GM12878 (cell line): ENCODE data around the gene MPC2. TPM values are rescaled to one million over a fixed set of nuclear protein-coding genes. Genes with fewer than 3 reads are reported as not detected.

Experiments used
- ATAC-seq: fragments of 200-7000 bp; cut with Tn5 transposase; 3 replicates; pipeline ENCODE4 v1.9.1; 2020; ENCODE audit warnings: mild to moderate bottlenecking, moderate library complexity
- BruUV-seq: library from RNA; stranded (reverse); fragments of 400-500 nt; replicated peaks from 2 replicates; lab custom pipeline; 2021; lab: Mats Ljungman, UMichigan
- CTCF ChIA-PET: fragments of 300-600 bp; sonication (Branson Sonifier 250); formaldehyde crosslinking; extraction: SDS; loops from one replicate; lab custom pipeline; 2021; ENCODE audit warnings: inconsistent platforms; lab: Yijun Ruan, JAX
- POLR2A ChIA-PET: fragments of 350-600 bp; formaldehyde crosslinking; extraction: SDS; loops from one replicate; lab custom pipeline; 2021; ENCODE audit warnings: inconsistent platforms; lab: Charles Lee
- RAD21 ChIA-PET: fragments of 300-600 bp; sonication (Branson Sonifier 250); formaldehyde crosslinking; loops from one replicate; lab custom pipeline; 2023; ENCODE audit warnings: antibody characterized with exemption; ENCODE audit not compliant: unreplicated experiment; lab: Charles Lee
- SMC1A ChIA-PET: fragments of 300-600 bp; sonication (Branson Sonifier 250); formaldehyde crosslinking; loops from one replicate; lab custom pipeline; 2023; ENCODE audit not compliant: unreplicated experiment, uncharacterized antibody; lab: Charles Lee
- DNase-seq: peaks from one replicate; pipeline ENCODE4 v3.0.0-alpha.2; 2011; ENCODE audit warnings: low read depth, low spot score
- FAIRE-seq: peaks from 3 replicates; lab custom pipeline; 2011; peaks lifted over from hg19 to GRCh38; lab: Jason Lieb, UNC
- H2AFZ ChIP-seq: 2 replicates; pipeline ENCODE4 v1.6.0; 2011; ENCODE audit warnings: low read depth, low read length, control low read depth; ENCODE audit not compliant: control insufficient read depth
- H3K27ac ChIP-seq: 2 replicates; pipeline ENCODE4 v1.5.1; 2011; ENCODE audit warnings: control low read depth; ENCODE audit not compliant: control insufficient read depth, insufficient read depth
- H3K27me3 ChIP-seq, 2 experiments: replicated peaks in 1 of 2; 2 replicates each; pipeline versions ENCODE4 v1.6.0 to v1.6.1; 2011; ENCODE audit warnings: low read length in 1 of 2; ENCODE audit not compliant: control insufficient read depth in 2 of 2, insufficient read depth in 2 of 2
- H3K36me3 ChIP-seq, 2 experiments: 2 replicates each; pipeline ENCODE4 v1.5.1; 2011; ENCODE audit warnings: low read length in 1 of 2; ENCODE audit not compliant: control insufficient read depth in 2 of 2, insufficient read depth in 2 of 2
- H3K4me1 ChIP-seq: 2 replicates; pipeline ENCODE4 v1.6.1; 2011; ENCODE audit warnings: mild to moderate bottlenecking, low read length, moderate library complexity, mixed read lengths; ENCODE audit not compliant: control insufficient read depth, insufficient read depth
- H3K4me2 ChIP-seq: 2 replicates; pipeline ENCODE4 v1.6.0; 2011; ENCODE audit warnings: control low read depth; ENCODE audit not compliant: control insufficient read depth, insufficient read depth
- H3K4me3 ChIP-seq: fragments of 200-600 bp; sonication (generic); 2 replicates; pipeline ENCODE4 v1.5.1; 2016
- H3K79me2 ChIP-seq: 2 replicates; pipeline ENCODE4 v1.6.0; 2011; ENCODE audit warnings: low read length; ENCODE audit not compliant: control insufficient read depth, insufficient read depth
- H3K9ac ChIP-seq: 2 replicates; pipeline ENCODE4 v1.8.0; 2011; ENCODE audit warnings: low read length, control low read depth, mixed read lengths; ENCODE audit not compliant: control insufficient read depth, insufficient read depth
- H3K9me3 ChIP-seq: replicated peaks from 3 replicates; pipeline ENCODE4 v1.5.1; 2011; ENCODE audit warnings: mild to moderate bottlenecking, low read length; ENCODE audit not compliant: control insufficient read depth, insufficient read depth
- H4K20me1 ChIP-seq: 2 replicates; pipeline ENCODE4 v1.6.0; 2011; ENCODE audit not compliant: control insufficient read depth, insufficient read depth
- DPF2 ChIP-seq: fragments of 450-650 bp; IDR thresholded peaks from 2 replicates; pipeline ENCODE4 v1.6.1; 2017; ENCODE audit warnings: mild to moderate bottlenecking
- KAT2A ChIP-seq: conservative IDR thresholded peaks from 2 replicates; pipeline ENCODE4 v1.6.1; 2011; ENCODE audit warnings: low read depth, low read length; ENCODE audit not compliant: control insufficient read depth
- LARP7 ChIP-seq: fragments of 450-650 bp; IDR thresholded peaks from 2 replicates; pipeline ENCODE4 v1.6.1; 2017; ENCODE audit warnings: mild to moderate bottlenecking
- MEF2A ChIP-seq: IDR thresholded peaks from 2 replicates; pipeline ENCODE4 v1.6.1; 2011; ENCODE audit warnings: low read depth, mild to moderate bottlenecking, low read length, moderate library complexity; ENCODE audit not compliant: insufficient read depth
- NFYA ChIP-seq: IDR thresholded peaks from 2 replicates; pipeline ENCODE4 v1.6.1; 2011; ENCODE audit warnings: low read depth, mild to moderate bottlenecking, low read length, improper control_type of control experiment, borderline replicate concordance
- NR2F1 ChIP-seq: fragments of 450-650 bp; conservative IDR thresholded peaks from 2 replicates; pipeline ENCODE4 v1.6.1; 2017; ENCODE audit warnings: mild to moderate bottlenecking
- PML ChIP-seq: IDR thresholded peaks from 2 replicates; pipeline ENCODE4 v1.6.1; 2012; ENCODE audit warnings: low read length, inconsistent platforms
- RAD51 ChIP-seq: fragments of 450-650 bp; IDR thresholded peaks from 2 replicates; pipeline ENCODE4 v1.6.1; 2016; ENCODE audit warnings: moderate library complexity, mild to moderate bottlenecking, inconsistent platforms
- SMARCA5 ChIP-seq: fragments of 450-650 bp; IDR thresholded peaks from 2 replicates; pipeline ENCODE4 v1.6.1; 2017; ENCODE audit warnings: mild to moderate bottlenecking
- SUPT20H ChIP-seq: IDR thresholded peaks from 2 replicates; pipeline ENCODE4 v1.6.1; 2011; ENCODE audit warnings: low read depth, mild to moderate bottlenecking, low read length, moderate library complexity, borderline replicate concordance; ENCODE audit not compliant: control insufficient read depth
- ZNF274 ChIP-seq: IDR thresholded peaks from one replicate; pipeline ENCODE4 v1.8.0; 2011; ENCODE audit not compliant: insufficient read length, insufficient read depth
- WGBS: methylation state at CpG from one replicate; pipeline ENCODE4 v1.1.6; 2016; ENCODE audit warnings: low lambda C conversion rate; ENCODE audit not compliant: insufficient replicate concordance, insufficient coverage; ENCODE audit errors: missing lambda C conversion rate; 5-methylcytosine and 5-hydroxymethylcytosine counted together
- in situ Hi-C: fragments of 300-500 bp; cut with MboI; formaldehyde crosslinking; loops from 9 replicates; pipeline ENCODE4 v1.14.3; 2018; ENCODE audit warnings: mixed read lengths
- intact Hi-C: fragments of 100-400 bp; cut with micrococcal nuclease; formaldehyde crosslinking; loops from one replicate; pipeline ENCODE4 v1.14.2; 2022; ENCODE audit not compliant: unreplicated experiment
- polyA plus RNA-seq, 11 experiments: library from polyadenylated mRNA; depleted of rRNA in 4 of 11; unstranded in 6 of 11; stranded (reverse) in 5 of 11; fragments of >200 nt; fragmentation: Nextera tagmentation in 4 of 11; fragmentation: Illumina TruSeq in 1 of 11; extraction: Ambion mirVana in 4 of 11; extraction: Trizol in 1 of 11; gene quantifications; 1 replicate in 1 of 11; 2 replicates in 10 of 11; pipeline versions ENCODE4 v1.2.1 to v1.2.3, GENCODE V29; 2011 to 2016; ENCODE audit warnings: inconsistent platforms in 2 of 11, missing spikeins in 2 of 11, low read depth in 1 of 11
- total RNA-seq, 4 experiments: library from RNA; depleted of rRNA in 3 of 4; stranded (reverse); fragments of >200 nt in 3 of 4; fragmentation: Illumina TruSeq in 1 of 4; extraction: Trizol in 1 of 4; gene quantifications; 2 replicates each; pipeline versions ENCODE4 v1.2.1 to v1.2.3, GENCODE V29; 2013 to 2021
- TF ChIP-seq, protein P1 (sequence below): fragments of 450-650 bp; IDR thresholded peaks from 2 replicates; pipeline ENCODE4 v1.6.1; 2018; ENCODE audit warnings: mild to moderate bottlenecking, low read depth, moderate library complexity; ENCODE audit not compliant: partially characterized antibody
- TF ChIP-seq, protein P2 (sequence below): fragments of 450-650 bp; formaldehyde crosslinking; IDR thresholded peaks from 2 replicates; pipeline ENCODE4 v1.4.0; 2022; ENCODE audit warnings: mild to moderate bottlenecking, moderate library complexity

Gene MPC2
- total and polyA plus RNA-seq, 10 of the 15 experiments (the other 5 are each of a cell fraction or from before 2014, with no cell fraction given): 22.5 to 164 (median 63.3) TPM

DNA sequence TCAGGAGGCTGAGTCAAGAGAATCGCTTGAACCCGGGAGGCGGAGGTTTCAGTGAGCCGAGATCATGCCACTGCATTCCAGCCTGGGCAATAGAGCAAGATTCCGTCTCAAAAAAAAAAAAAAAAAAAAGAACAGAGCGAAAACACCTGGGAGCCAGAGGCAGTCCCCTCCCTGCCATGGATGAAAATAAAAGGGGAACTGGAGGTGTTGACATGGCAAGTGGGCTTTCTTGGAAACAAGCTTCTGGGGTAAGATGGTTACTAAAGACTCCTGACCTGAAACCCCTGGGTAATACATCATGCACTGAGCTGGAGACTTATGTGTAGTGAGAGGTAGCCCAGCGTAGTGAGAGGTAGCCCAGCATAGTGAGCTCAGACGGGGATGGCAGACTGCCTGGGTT is 54.5 kb downstream of the MPC2 start:
- RAD21 ChIA-PET: no interaction called here
- DNase-seq: no peak
- Histone ChIP-seq H3K9me3 (no peaks in the 10 kb centered on the region), H3K27ac (no peak overlapping the region), H3K27me3 (no peaks in the 10 kb centered on the region), H3K9ac (no peak overlapping the region), H3K4me3 (no peak overlapping the region), H2AFZ (no peak overlapping the region), H3K36me3 (no peaks in the 10 kb centered on the region), H3K79me2 (no peaks in the 10 kb centered on the region), H3K4me2 (no peak overlapping the region), H3K4me1 (no peaks in the 10 kb centered on the region), H4K20me1 (no peaks in the 10 kb centered on the region)
- CTCF ChIA-PET: interaction anchor here (2.4 kb wide), 1 partner anchor 200 kb away, joined by 10 read pairs; no protein-coding TSS in a partner anchor
- no peak for FAIRE-seq
- POLR2A ChIA-PET: no interaction called here
- TF ChIP-seq, protein P1, sequence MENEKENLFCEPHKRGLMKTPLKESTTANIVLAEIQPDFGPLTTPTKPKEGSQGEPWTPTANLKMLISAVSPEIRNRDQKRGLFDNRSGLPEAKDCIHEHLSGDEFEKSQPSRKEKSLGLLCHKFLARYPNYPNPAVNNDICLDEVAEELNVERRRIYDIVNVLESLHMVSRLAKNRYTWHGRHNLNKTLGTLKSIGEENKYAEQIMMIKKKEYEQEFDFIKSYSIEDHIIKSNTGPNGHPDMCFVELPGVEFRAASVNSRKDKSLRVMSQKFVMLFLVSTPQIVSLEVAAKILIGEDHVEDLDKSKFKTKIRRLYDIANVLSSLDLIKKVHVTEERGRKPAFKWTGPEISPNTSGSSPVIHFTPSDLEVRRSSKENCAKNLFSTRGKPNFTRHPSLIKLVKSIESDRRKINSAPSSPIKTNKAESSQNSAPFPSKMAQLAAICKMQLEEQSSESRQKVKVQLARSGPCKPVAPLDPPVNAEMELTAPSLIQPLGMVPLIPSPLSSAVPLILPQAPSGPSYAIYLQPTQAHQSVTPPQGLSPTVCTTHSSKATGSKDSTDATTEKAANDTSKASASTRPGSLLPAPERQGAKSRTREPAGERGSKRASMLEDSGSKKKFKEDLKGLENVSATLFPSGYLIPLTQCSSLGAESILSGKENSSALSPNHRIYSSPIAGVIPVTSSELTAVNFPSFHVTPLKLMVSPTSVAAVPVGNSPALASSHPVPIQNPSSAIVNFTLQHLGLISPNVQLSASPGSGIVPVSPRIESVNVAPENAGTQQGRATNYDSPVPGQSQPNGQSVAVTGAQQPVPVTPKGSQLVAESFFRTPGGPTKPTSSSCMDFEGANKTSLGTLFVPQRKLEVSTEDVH: no peak
- no peak for TF ChIP-seq KAT2A
- in situ Hi-C loops: no loop called here
- no TSS peak for BruUV-seq
- SMC1A ChIA-PET: interaction anchor here (1.7 kb wide), 1 partner anchor 11 kb away, joined by 4 read pairs; no protein-coding TSS in a partner anchor
- intact Hi-C loops: no loop called here
- no peak for ATAC-seq
- 78% methylated on average over 7 of the region's 8 CpGs for WGBS

DNA sequence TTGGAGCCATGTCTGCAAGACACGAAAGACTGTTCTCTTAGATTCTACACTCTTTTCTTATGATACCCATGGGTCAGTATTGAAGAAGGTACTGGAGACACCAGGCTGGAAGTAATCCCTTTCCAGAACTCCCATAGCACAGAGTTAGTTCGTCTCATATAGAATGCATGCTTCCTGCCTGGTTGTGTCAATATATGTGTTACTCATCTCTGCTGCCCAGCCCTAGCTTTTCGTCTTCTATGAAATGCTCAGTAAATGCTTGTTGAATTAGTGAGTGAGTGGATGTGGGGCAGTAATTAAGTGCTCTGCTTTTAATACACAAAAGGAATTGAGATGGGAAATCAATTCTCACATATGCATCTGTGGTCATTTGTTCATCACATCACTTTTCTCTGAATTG is 55.1 kb downstream of the MPC2 start:
- FAIRE-seq (no peak), ATAC-seq (no peak), DNase-seq (no peak)
- Histone ChIP-seq H2AFZ (no peak overlapping the region), H3K79me2 (no peaks in the 10 kb centered on the region), H3K36me3 (no peaks in the 10 kb centered on the region), H3K27me3 (no peaks in the 10 kb centered on the region), H4K20me1 (no peaks in the 10 kb centered on the region), H3K9ac (no peak overlapping the region), H3K9me3 (no peaks in the 10 kb centered on the region), H3K27ac (no peak overlapping the region), H3K4me2 (no peak overlapping the region), H3K4me3 (no peak overlapping the region), H3K4me1 (no peaks in the 10 kb centered on the region)
- POLR2A ChIA-PET: no interaction called here
- in situ Hi-C loops (no loop called here), intact Hi-C loops (no loop called here)
- no TSS peak for BruUV-seq
- CTCF ChIA-PET: interaction anchor here (2.4 kb wide), 1 partner anchor 201 kb away, joined by 10 read pairs; no protein-coding TSS in a partner anchor
- RAD21 ChIA-PET: interaction anchor here (0.6 to 1.6 kb wide), 2 partner anchors 114 to 201 kb away, joined by 5 read pairs; no protein-coding TSS in a partner anchor
- SMC1A ChIA-PET: interaction anchor here (1.7 kb wide), 1 partner anchor 12 kb away, joined by 4 read pairs; no protein-coding TSS in a partner anchor
- WGBS: 60% methylated on average over 3 of the region's 3 CpGs
- no peak for TF ChIP-seq SMARCA5
- TF ChIP-seq NR2F1: no peak
- TF ChIP-seq SUPT20H: no peak
- no peak for TF ChIP-seq MEF2A
- no peak for TF ChIP-seq ZNF274
- TF ChIP-seq PML: no peak
- TF ChIP-seq RAD51: no peak
- no peak for TF ChIP-seq LARP7
- TF ChIP-seq, protein P2, sequence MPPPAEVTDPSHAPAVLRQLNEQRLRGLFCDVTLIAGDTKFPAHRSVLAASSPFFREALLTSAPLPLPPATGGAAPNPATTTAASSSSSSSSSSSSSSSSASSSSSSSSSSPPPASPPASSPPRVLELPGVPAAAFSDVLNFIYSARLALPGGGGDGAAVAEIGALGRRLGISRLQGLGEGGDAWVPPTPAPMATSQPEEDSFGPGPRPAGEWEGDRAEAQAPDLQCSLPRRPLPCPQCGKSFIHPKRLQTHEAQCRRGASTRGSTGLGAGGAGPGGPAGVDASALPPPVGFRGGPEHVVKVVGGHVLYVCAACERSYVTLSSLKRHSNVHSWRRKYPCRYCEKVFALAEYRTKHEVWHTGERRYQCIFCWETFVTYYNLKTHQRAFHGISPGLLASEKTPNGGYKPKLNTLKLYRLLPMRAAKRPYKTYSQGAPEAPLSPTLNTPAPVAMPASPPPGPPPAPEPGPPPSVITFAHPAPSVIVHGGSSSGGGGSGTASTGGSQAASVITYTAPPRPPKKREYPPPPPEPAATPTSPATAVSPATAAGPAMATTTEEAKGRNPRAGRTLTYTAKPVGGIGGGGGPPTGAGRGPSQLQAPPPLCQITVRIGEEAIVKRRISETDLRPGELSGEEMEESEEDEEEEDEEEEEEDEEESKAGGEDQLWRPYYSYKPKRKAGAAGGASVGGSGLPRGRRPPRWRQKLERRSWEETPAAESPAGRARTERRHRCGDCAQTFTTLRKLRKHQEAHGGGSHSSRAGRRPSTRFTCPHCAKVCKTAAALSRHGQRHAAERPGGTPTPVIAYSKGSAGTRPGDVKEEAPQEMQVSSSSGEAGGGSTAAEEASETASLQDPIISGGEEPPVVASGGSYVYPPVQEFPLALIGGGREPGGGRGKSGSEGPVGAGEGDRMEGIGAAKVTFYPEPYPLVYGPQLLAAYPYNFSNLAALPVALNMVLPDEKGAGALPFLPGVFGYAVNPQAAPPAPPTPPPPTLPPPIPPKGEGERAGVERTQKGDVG (CRISPR knock-in tag): no peak
- no peak for TF ChIP-seq DPF2
- no peak for TF ChIP-seq NFYA
